D721Med (cell line): ENCODE data around the gene SAP130.

Experiments used
- DNase-seq: peaks from one replicate; pipeline ENCODE4 v3.0.0; 2011; ENCODE audit warnings: low spot score; ENCODE audit not compliant: insufficient read length
- FAIRE-seq: peaks from 2 replicates; lab custom pipeline; 2011; peaks lifted over from hg19 to GRCh38; lab: Jason Lieb, UNC
- TF ChIP-seq, protein P1 (sequence below): IDR thresholded peaks from 2 replicates; pipeline ENCODE4 v1.5.1; 2012; ENCODE audit warnings: mild to moderate bottlenecking, control low read depth; ENCODE audit not compliant: insufficient read depth; ENCODE audit errors: missing control alignments

The SAP130 gene

DNA sequence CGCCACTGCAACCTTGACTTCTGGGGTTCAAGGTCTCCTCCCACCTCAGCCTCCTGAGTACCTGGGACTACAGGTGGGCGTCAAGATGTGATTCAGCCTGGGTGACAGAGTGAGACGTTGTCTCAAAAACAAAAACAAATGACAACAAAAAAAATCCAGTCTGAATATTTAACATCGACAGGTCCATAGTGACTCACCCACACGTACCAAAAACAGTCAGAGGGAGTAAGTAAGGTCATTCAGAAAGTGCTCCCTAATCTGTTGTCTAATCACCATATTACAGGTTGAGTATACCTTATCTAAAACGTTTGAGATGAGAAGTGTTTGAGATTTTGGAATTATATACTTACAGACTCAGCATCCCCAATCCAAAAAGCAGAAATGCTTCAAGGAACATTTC is 24.4 kb downstream of the SAP130 start:
- DNase-seq (no peak), FAIRE-seq (no peak)
- TF ChIP-seq, protein P1, sequence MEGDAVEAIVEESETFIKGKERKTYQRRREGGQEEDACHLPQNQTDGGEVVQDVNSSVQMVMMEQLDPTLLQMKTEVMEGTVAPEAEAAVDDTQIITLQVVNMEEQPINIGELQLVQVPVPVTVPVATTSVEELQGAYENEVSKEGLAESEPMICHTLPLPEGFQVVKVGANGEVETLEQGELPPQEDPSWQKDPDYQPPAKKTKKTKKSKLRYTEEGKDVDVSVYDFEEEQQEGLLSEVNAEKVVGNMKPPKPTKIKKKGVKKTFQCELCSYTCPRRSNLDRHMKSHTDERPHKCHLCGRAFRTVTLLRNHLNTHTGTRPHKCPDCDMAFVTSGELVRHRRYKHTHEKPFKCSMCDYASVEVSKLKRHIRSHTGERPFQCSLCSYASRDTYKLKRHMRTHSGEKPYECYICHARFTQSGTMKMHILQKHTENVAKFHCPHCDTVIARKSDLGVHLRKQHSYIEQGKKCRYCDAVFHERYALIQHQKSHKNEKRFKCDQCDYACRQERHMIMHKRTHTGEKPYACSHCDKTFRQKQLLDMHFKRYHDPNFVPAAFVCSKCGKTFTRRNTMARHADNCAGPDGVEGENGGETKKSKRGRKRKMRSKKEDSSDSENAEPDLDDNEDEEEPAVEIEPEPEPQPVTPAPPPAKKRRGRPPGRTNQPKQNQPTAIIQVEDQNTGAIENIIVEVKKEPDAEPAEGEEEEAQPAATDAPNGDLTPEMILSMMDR = no peak

DNA sequence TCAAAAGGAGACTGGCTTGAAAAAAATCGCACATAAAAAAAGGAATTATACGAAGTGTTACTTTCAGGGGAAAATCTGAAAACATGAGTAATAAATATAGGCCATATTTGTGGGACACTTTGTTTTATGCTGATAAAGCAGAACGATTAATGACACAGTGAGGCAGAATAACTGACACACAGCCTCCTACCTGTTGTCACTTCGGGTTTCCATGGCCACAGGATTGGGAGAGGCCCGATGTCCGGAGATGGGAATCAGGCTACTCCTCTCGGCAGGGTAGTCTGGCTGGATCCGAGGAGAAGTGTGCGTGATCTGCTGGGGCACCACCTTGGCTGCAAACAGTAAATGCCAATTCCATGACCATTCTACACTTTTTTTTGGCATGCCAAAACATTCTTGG is 31.7 kb downstream of the SAP130 start:
- FAIRE-seq = no peak
- TF ChIP-seq, protein P1 = no peak
- DNase-seq = no peak

DNA sequence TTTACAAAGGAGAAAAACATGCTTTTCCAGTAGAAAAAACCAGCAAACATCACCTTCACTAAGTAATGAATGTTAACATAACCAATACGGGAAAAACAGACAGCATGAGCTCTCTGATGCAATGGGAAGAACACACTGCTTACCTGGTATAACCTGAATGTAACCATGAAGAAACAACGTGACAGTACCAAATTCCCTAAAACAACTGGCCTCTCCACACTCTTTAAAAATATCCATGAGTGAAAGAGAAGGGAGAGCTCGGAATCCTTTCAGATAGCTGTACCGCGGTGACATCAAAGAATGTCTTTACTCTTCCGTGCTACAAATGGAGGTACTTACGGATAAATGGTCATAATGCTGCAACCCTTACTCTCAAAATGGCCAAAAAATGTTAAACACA is 32.1 kb downstream of the SAP130 start:
- TF ChIP-seq, protein P1 = no peak
- DNase-seq (no peak), FAIRE-seq (no peak)

DNA sequence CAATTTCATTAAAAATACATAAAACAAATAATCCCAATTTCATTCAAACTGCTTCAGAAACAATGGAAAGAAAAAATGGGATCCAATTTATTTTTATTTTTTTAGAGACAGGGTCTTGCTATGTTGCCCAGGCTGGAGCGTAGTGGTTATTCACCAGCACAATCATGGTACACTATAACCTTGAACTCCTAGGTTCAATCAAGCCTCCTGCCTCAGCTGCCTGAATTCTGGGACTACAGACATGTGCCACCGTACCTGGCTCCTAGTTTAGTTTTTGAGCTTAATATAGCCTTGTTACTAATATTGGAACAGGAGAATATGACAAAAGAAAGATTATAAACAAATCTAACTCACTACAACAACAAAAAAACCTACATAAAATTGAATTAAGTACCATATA is 34.2 kb downstream of the SAP130 start:
- no peak for FAIRE-seq
- DNase-seq = no peak
- TF ChIP-seq, protein P1 = no peak

DNA sequence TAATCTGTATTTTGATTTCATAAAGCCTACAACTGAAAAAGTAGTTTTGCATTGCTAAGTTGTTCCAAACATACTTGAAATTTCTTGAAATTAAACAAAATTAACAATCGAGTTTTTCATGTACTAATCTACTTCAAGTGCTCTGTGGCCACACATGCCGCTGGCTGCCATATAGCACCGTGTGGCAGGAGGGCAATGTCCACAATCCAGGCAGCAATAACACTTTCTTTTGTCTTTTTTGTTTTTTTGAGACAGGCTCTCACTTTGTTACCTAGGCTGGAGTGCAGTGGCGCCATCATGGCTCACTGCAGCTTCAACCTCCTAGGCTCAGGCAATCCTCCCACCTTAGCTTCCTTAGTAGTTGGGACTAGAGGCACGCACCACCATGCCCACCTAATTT is 36.1 kb downstream of the SAP130 start:
- FAIRE-seq = no peak

DNA sequence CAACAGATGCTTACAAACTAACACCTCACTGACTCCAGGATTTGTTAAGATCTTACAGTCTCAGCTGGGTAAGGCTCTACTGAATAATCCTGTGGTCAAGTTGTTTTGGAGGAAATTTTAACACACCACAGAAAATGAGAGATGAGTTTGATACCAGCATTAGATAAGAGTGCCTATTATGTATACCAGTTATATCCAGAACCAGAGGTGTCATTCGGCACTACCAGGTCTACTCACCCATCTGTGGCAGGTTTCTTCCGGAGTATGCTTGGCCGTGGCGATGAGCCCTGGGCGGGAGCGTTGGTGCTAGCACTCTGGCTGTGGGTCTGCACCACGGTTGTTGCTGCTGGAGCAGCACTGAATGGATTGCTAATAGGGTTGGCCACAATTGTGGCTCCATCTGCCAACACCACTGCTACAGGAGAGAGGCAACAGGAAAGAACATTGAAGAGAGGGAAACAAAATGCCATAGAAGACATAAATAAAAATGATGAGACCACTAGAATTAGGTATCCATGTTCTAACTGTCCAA is 41.2 kb downstream of the SAP130 start:
- TF ChIP-seq, protein P1 = no peak
- FAIRE-seq (no peak), DNase-seq (no peak)

More for the DNA sequence above, 36.1 kb downstream of the SAP130 start:
- TF ChIP-seq, protein P1 = no peak
- DNase-seq = no peak

DNA sequence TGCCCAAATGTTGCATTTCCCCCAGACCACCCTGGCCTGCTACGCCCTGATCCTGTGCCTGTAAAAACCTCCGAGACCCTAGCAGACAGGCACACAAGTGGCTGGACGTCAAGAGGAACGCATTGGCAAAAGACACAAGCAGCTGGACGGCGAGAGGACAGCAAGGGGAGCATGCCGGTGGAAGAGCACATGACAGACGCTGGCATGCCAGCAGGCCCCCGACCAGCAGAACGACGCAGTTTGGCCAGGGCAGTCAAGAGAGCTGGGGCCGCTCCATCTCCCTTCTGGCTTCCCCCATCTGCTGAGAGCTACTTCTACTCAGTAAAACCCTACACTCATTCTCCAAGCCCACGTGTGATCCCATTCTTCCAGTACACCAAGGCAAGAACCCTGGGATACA is 42.1 kb downstream of the SAP130 start:
- TF ChIP-seq, protein P1 = no peak
- FAIRE-seq = no peak
- DNase-seq = no peak
